Breast epithelium (tissue), 4 donors: Measurements from ENCODE around the gene TSEN54. TPM values are rescaled to one million over a fixed set of nuclear protein-coding genes. Genes with fewer than 3 reads are reported as not detected.
"Not testable (repeated sequence)": the region's sequence is repeated elsewhere in the genome, so short reads cannot be mapped to it uniquely, and the experiment has no call there.

Experiments
- DNase-seq, 2 donors: peaks; one replicate each; pipeline ENCODE4 v3.0.0-alpha.2; 2019; ENCODE audit warnings: low spot score in 2 of 2
- H3K27ac ChIP-seq, 2 donors: fragments of 200-600 bp; sonication (generic) in 1 of 2; one replicate each; pipeline ENCODE4 v1.5.1; 2016 to 2019; ENCODE audit warnings: mild to moderate bottlenecking in 1 of 2
- H3K27me3 ChIP-seq, 2 donors: fragments of 200-600 bp; sonication (generic) in 1 of 2; one replicate each; pipeline versions ENCODE4 v1.5.1 to v1.6.0; 2017 to 2019; ENCODE audit warnings: control low read depth in 1 of 2, mild to moderate bottlenecking in 1 of 2
- H3K36me3 ChIP-seq: fragments of 200-600 bp; one replicate; pipeline ENCODE4 v1.5.1; 2019
- H3K4me1 ChIP-seq, 2 donors: fragments of 200-600 bp; sonication (generic); one replicate each; pipeline ENCODE4 v1.5.1; 2016 to 2019; ENCODE audit warnings: control low read depth in 1 of 2
- H3K4me3 ChIP-seq, 3 donors: fragments of 200-600 bp; sonication (generic); 1 replicate in 2 of 3; 2 replicates in 1 of 3; pipeline ENCODE4 v1.5.1; 2016 to 2019; ENCODE audit warnings: mild to moderate bottlenecking in 3 of 3, moderate library complexity in 2 of 3
- H3K9me3 ChIP-seq, 2 donors: fragments of 200-600 bp; sonication (generic) in 1 of 2; one replicate each; pipeline ENCODE4 v1.5.1; 2016 to 2019; ENCODE audit warnings: control low read depth in 1 of 2
- CTCF ChIP-seq, 3 donors: fragments of 450-650 bp; IDR thresholded peaks; one replicate each; pipeline ENCODE4 v1.5.1; 2016 to 2017; ENCODE audit warnings: antibody characterized with exemption in 3 of 3, mild to moderate bottlenecking in 3 of 3, moderate library complexity in 3 of 3
- POLR2A ChIP-seq: fragments of 450-650 bp; IDR thresholded peaks from one replicate; pipeline ENCODE4 v1.6.1; 2016; ENCODE audit warnings: antibody characterized with exemption, mild to moderate bottlenecking, moderate library complexity
- POLR2AphosphoS5 ChIP-seq, 3 donors: sonication (generic); formaldehyde crosslinking; IDR thresholded peaks; one replicate each; pipeline ENCODE4 v1.6.1; 2017; ENCODE audit warnings: antibody characterized with exemption in 3 of 3
- intact Hi-C: fragments of 100-400 bp; cut with DNase I; formaldehyde crosslinking; loops from one replicate; pipeline ENCODE4 v1.15.1; 2023; ENCODE audit warnings: low total_unique reads
- total RNA-seq, 3 donors: library from RNA; depleted of rRNA; stranded (reverse); fragments of >200 nt; gene quantifications; one replicate each; pipeline ENCODE4 v1.1.0, GENCODE V29; 2016

Gene TSEN54
- total RNA-seq, 3 donors from 2014 or later, result 18.4 to 34.7 (median 31.2) TPM

- intact Hi-C loops, result no loop called here
- no peak for DNase-seq
- Histone ChIP-seq H3K4me3 (peak overlapping the region; percentile 89 to 94 (median 91)), H3K9me3 (no peaks in the 10 kb centered on the region), H3K4me1 (peaks cover 8 to 21% of the 10 kb centered on the region in 2 donors), H3K36me3 (no peaks in the 10 kb centered on the region), H3K27me3 (no peaks in the 10 kb centered on the region), H3K27ac (peak overlapping the region; percentile 40 to 95)
- TF ChIP-seq CTCF (IDR thresholded peaks at IDR 0.05) (peak in 2 of 3 donors; percentile 22 to 24), POLR2A (no peak)
These were observed 1.1 kb downstream of the TSEN54 start for GRCh38 chr17:75517297-75517865.

- H3K27me3 ChIP-seq, result no peaks in the 10 kb centered on the region
- H3K36me3 ChIP-seq, result no peaks in the 10 kb centered on the region
- no peaks in the 10 kb centered on the region for H3K9me3 ChIP-seq
- DNase-seq, result no peak
- no peak overlapping the region for H3K27ac ChIP-seq
- intact Hi-C loops, result no loop called here
- TF ChIP-seq CTCF (IDR thresholded peaks at IDR 0.05) (no peak), POLR2A (no peak), POLR2AphosphoS5 (IDR thresholded peaks at IDR 0.05) (no peak)
- H3K4me3 ChIP-seq, result no peak overlapping the region
- H3K4me1 ChIP-seq, result peaks cover 8 to 13% of the 10 kb centered on the region in 2 donors
These were observed 1.9 kb downstream of the TSEN54 start for GRCh38 chr17:75518201-75518600.

GRCh38 chr17:75518983-75519537, 2.7 kb downstream of the TSEN54 start:
- peaks cover 7 to 8% of the 10 kb centered on the region in 2 donors for H3K4me1 ChIP-seq
- no peaks in the 10 kb centered on the region for H3K36me3 ChIP-seq
- no peaks in the 10 kb centered on the region for H3K27me3 ChIP-seq
- no peak for TF ChIP-seq CTCF (IDR thresholded peaks at IDR 0.05)
- H3K9me3 ChIP-seq, result no peaks in the 10 kb centered on the region
- DNase-seq, result no peak
- no peak overlapping the region for H3K27ac ChIP-seq
- intact Hi-C loops, result no loop called here
- no peak overlapping the region for H3K4me3 ChIP-seq

- intact Hi-C loops, result loop anchor here (10.0 kb wide), 1 partner anchor 96 kb away; no protein-coding TSS in a partner anchor
- H3K4me1 ChIP-seq, H3K36me3 ChIP-seq, H3K9me3 ChIP-seq, H3K4me3 ChIP-seq, DNase-seq, H3K27me3 ChIP-seq, H3K27ac ChIP-seq: not testable (repeated sequence)
These were observed 4.1 kb downstream of the TSEN54 start for GRCh38 chr17:75520413-75520812.

- no peak for DNase-seq
- Histone ChIP-seq H3K27me3 (no peaks in the 10 kb centered on the region), H3K4me1 (peaks cover 4 to 6% of the 10 kb centered on the region in 2 donors), H3K9me3 (no peaks in the 10 kb centered on the region), H3K36me3 (no peaks in the 10 kb centered on the region), H3K4me3 (no peak overlapping the region), H3K27ac (no peak overlapping the region)
- TF ChIP-seq POLR2AphosphoS5 (IDR thresholded peaks at IDR 0.05) (no peak), CTCF (IDR thresholded peaks at IDR 0.05) (no peak), POLR2A (no peak)
- intact Hi-C loops, result loop anchor here (10.0 kb wide), 1 partner anchor 96 kb away; no protein-coding TSS in a partner anchor
These were observed 5.0 kb downstream of the TSEN54 start for GRCh38 chr17:75521290-75521689.
